Measurements from ENCODE around the gene RENBP. TPM values are rescaled to one million over a fixed set of nuclear protein-coding genes. Genes with fewer than 3 reads are reported as not detected.
A peak's percentile ranks its signal among the peaks of the same experiment; 100 is the strongest.
"Not testable (repeated sequence)": the region's sequence is repeated elsewhere in the genome, so short reads cannot be mapped to it uniquely, and the experiment has no call there.

The RENBP gene
- 8.6 TPM for total RNA-seq
- long read RNA-seq, partial matches to known transcripts = 0 of 2 reads
- long read RNA-seq, other reads (novel, unspliced or antisense) = 1 of 2 reads

DNA sequence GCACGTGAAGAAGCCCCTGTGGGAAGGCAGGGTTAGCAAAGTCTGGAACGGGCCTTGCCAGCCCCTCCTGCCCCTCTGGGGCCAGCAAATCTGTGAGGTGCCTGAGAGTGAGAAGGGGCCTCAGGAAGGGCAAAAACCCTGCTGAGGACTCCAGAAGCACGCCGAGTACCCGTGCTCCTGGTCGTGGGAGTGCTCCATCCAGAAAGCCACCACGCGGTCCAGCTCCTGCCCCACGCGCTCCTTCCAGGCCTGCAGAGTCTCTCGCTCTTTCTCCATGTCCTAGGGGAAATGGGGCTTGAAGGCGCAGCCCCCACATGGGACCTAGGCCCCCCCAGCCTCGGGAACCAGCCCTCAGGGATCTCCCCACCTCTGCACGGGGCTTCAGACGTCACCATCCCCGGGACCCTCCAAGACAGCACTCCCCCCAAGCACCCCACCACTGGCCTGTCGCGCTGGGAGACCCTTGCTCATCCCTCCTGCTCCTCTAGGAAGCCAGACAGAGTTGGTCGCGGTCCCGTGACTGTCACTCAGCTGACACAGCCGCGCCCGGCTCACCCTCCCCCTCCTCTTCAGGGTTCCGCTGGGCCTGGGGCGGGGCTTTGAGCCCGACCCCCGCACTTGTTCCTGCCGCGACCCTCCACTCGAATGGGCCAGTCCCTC, at the start of gene RENBP:
Gene RENBP (minus strand): TSS at position 504 of the 660 bp plus-strand sequence. CDS start 33 bp downstream, at position 471.
- intact Hi-C loops (cut with DNase I) = no loop called here
- peak; percentile 91 for DNase-seq (ENCODE audit: low spot score)

DNA sequence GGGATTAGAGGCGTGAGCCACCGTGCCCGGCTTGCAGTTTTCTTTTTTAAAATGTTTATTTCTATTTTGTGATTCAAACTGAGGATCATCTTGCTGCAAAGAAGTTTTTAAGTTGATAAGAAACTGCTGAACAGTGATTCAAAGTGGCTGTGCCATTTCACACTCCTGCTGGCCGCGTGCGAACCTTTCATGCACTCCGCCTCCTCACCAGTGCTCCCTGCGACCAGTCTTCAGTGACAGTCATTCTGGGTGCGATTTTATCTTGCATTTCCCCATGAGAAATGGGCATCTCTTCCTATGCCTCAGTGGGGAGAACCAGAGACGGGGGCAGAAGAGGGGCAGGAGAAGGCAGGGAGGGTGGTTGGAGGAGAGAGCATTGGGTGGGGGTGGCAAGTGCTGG, 49.5 kb upstream of the RENBP start:
- DNase-seq (ENCODE audit: low spot score) = no peak
- intact Hi-C loops (cut with DNase I) = no loop called here

DNA sequence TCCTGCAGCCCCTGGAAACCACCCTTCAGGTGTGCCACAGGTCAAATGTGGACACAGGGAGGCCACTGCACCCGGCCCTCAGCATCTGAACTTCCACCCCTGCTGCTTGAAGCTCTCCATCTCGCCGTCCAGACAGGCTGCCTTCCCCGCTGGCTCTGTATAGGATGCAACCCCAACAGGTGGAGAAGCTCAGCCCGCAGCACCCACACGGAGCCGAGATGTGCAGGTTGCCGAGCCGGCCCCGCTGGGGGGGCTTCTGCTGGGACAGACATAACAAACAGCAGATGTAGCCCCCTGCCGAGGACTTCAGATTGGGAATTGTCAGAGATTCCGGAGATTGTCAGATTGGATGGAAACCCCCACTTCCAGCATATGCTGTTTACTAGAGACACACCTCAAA, 48.6 kb upstream of the RENBP start:
- intact Hi-C loops (cut with DNase I) = no loop called here
- DNase-seq (ENCODE audit: low spot score) = no peak

DNA sequence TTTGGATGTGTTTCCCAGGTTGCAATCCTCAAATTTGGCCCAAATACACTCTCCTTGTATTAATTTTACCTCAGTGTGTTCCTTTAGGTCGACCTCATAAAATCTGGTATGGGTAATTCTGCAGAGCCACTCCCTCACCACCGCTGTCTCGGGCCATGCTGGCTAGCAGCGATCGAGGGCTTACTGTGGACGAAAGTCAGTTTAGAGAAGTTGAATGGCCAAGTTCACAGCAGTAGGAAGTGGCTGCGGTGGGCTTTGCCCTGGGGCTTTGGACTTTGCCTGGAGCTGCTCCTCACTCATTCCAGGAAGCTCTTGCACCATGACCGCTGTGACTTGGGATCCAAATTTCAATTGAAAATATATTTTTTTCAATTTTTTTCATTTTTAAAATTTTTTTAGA, 47.7 kb upstream of the RENBP start:
- no peak for DNase-seq (ENCODE audit: low spot score)
- intact Hi-C loops (cut with DNase I) = no loop called here

DNA sequence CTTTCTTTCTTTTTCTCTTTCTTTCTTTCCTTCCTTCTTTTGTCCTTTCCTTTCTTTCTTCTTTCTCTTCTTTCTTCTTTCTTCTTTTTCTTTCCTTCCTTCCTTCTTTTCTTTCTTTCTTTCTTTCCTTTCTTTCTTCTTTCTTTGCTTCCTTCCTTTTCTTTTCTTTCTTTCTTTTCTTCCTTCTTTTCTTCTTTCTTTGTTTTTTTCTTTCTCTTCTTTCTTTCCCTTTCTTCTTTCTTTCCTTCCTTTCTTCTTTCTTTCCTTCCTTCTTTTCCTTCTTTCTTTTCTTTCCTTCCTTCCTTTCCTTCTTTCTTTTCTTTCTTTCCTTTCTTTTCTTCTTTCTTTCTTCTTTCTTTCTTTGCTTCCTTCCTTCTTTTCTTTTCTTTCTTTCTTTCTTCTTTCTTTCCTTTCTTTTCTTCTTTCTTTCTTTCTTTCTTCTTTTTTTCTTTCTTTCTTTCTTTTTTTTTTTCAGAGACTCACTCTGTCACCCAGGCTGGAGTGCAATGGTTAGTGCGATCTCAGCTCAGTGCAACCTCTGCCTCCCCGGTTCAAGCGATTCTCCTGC, 46.7 kb upstream of the RENBP start:
- intact Hi-C loops (cut with DNase I) = no loop called here
- no peak for DNase-seq (ENCODE audit: low spot score)

DNA sequence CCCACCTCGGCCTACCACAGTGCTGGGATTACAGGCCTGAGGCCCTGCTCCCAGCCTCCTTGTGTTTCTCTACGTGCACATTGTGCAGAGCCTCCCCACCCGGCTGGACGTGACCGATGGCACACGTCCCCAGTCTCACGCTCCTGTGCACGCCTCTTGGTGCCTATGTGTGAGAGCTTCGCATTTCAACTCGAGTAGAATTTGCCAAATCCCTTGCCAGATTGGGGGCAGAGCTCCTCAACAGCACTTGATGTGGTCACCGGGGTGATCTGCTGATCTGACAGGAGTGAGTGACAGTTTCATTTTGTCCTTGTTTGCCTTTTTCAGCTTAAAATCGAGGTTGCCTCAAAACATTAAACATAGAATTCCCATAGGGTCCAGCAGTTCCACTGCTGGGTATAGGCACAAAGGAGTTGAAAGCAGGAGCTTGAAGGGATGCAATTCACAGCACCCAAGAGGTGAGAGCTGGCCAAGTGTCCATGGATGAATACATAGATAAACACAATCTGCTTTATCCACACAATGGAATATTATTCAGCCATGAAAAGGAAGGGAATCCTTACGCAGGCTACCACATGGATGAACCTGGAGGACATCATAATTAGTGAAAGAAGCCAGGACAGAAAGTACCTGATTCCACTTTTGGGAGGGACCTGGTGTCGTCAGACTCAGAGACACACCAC, 45.7 kb upstream of the RENBP start:
- intact Hi-C loops (cut with DNase I) = no loop called here

DNA sequence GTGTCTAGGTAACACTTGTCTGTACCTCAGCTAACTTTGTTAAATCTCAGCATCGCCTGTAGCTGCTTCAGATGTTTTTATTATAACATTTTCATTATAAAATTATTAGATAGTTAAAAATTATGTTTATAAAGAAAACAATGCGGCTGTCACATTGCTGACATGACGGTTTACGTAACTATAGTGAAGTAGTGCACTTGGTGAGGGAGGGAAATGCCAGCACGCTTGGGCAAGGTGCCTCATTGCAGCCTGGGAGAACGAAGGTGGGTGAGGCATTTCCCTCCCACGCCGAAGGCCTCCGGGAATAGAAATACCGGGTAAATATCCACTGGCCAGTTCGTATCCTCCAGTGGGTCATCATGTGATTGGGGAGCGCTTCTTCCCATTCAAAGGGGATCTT, 44.0 kb upstream of the RENBP start:
- no peak for DNase-seq (ENCODE audit: low spot score)
- intact Hi-C loops (cut with DNase I) = no loop called here

More for the DNA sequence above, 45.7 kb upstream of the RENBP start:
- DNase-seq (ENCODE audit: low spot score) = no peak

DNA sequence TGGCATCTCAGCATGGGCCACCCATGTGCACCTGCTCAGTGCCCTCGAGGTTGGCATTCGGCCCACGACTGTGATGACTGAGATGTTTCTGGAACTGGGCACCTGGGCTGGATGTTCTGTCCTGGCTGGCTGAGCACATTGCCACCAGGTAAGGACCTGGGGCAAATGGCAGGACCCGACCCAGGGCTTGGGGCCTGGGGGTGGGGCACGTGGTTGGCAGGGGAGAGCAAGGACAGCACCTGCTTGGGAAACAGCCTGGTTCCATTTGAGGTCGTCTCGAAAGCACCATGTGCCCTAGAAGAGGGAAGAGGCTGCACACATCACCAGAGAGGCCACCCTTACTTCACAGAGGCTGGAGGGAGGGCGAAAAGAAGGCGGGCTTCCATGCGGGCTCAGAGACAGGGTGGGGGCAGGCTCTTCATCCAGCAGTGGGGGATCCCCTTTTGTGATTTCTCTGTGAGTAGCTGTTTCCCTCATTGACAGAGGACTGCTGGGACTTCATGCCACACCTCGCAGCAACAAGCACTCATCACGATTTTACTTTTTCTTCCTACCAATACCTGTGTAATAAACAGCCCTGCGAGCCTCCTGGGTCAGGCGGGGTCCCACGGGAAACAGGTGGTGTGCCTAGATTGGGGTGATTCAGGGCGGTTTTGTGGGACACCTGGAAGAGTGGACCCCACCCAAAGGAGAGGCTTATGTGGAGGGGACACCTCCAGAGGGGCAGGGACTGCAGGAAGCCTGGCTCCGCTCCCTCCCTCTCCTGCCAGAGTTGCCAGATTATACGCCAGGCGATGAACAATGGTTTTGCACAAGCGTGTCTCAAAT, 40.1 kb upstream of the RENBP start:
- no peak for DNase-seq (ENCODE audit: low spot score)
- intact Hi-C loops (cut with DNase I) = no loop called here

DNA sequence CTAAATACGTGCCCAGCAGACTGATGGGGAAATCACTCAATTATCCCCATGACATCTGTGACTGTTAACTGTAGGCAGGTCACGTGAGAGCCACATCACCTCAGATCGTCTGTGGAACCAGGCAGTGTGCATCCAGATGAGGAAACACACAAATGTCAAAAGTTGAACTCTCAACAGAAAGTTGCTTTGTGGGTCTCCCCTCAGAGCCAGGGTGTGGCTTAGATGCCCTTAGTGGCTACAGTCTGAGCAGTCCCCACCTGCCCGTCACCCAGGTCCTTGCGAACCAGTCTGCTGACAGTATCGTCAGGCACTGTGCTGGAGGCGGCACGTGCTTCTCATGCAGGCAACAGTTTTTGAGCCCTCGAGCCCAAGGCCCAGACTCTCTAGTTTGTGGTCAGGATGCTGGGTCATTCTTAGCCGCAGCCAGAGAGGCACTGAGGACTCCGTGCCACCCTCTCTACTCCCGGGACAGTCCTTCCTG, 38.9 kb upstream of the RENBP start:
- DNase-seq (ENCODE audit: low spot score) = no peak

DNA sequence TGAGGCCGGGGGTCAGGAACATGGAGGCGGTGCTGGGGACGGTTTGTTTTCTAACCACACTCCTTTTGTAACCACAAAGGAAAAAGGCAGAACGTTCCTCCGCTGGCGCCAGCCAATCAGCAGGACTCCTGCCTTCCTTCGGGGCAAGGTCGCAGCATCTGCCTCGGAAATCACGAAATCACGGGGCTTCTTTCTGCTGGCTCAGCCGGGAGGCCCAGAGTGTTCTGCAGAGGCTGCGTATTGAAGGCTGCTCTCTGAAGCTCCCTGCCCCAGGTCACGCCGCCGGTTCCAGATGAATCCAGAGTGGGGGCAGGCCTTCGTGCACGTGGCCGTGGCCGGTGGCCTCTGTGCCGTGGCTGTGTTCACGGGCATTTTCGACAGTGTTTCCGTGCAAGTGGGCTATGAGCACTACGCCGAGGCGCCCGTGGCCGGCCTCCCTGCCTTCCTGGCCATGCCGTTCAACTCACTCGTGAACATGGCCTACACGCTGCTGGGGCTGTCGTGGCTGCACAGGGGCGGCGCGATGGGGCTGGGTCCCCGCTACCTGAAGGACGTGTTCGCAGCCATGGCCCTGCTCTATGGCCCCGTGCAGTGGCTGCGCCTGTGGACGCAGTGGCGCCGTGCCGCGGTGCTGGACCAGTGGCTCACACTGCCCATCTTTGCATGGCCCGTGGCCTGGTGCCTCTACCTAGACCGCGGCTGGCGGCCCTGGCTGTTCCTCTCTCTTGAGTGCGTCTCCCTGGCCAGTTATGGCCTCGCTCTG, 37.5 kb upstream of the RENBP start:
- intact Hi-C loops (cut with DNase I) = no loop called here
- DNase-seq (ENCODE audit: low spot score) = no peak

More for the DNA sequence above, 38.9 kb upstream of the RENBP start:
- intact Hi-C loops (cut with DNase I) = no loop called here

DNA sequence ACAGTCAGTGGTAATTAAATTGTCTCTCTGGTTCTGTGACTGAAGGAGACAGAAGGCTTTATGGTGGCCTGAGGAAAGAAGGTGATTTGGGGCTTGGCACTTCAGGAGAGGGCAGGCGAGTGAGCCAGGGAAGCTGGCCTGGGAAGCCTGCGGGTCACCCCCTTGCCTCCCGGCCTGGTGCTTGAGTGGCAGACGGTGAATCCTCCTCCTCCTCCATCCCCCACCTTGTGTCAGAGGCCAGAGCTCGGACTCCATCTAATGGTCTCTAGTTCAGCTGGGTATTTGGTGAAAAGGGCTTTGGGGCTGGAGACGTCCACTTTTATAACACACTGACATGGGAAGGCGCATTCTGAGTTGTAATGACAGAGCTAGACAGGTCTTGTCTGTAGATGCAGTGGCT, 36.8 kb upstream of the RENBP start:
- DNase-seq (ENCODE audit: low spot score) = no peak
- intact Hi-C loops (cut with DNase I) = no loop called here

DNA sequence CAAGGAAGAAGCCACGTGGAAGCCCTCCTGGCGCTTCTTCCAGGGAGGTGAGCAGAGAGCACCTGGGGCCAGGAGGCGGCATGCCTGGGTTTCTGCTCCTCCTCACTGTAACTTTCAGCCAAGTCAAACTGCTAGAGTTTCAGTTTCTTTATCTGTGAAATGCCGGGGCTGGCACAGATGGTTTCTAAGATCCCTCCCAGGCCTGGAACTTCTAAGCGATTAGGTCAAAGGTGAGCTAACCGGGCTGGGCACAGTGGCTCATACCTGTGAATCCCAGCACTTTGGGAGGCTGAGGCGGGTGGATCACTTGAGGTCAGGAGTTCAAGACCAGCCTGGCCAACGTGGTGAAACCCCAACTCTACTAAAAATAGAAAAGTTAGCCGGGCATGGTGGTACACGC, 36.0 kb upstream of the RENBP start:
- intact Hi-C loops (cut with DNase I); DNase-seq (ENCODE audit: low spot score): not testable (repeated sequence)

DNA sequence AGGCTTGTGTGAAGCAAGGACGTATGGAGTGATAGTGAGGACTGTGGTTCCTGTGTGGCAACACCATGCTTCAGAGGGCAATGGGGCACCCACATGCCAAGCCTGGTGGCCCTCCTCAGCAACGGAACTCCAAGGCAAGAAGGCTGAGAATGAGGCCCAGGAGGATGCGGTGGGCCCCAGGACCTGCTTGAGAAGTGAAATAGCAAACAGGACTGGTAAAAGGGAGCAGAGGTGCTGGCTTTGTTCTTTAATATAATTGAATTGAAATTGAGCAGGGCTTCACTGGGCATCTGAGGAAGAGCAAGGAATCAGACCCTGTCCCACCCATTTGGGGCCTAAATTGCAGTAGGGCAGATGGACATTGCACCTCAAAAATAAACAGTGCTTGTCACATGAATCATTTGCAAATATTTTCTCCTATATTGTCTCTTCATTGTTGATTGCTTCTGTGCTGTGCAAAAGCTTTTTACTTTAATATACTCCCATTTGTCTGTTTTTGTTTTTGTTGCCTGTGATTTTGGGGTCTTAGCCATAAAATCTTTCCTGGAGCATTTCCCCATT, 30.4 kb upstream of the RENBP start:
- intact Hi-C loops (cut with DNase I) = loop anchor here (10.0 kb wide), 1 partner anchor 400 kb away; the partner anchor contains the start of genes EMD and FLNA
- no peak for DNase-seq (ENCODE audit: low spot score)

DNA sequence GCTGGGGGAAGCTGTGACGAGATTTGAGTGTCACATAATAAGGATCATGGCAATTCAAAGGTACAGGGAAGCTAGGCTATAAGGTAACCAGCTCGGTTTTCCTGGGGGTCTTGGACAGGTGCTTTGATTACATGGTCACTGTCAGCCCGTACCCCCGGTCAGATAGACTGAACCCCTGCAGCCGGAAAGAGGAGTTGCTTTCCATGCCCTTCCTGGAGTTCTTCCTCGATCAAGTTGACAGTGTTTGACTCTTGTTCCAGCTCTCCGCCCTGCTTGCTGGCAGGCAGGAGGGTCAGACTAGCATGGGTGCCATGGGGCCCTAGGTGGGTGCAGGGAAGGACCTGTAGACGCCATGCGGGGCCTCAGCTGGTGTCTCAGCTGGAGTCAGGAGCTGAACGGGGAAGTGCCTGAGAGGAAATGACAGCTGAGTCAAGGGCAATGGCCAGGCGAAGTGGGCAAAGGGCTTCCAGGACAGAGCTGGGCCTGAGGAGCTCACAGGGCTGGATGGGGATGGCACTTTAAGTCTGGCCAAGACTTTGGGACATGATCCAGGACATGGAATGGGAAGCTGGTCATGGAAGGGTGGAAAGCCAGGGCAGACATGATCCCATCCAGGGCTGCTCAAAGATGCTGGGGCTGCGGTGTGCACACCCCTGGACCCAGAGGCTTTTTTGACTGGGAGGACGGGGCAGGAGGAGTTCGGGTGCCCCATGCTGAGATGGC, 29.7 kb upstream of the RENBP start:
- DNase-seq (ENCODE audit: low spot score) = no peak
- intact Hi-C loops (cut with DNase I) = loop anchor here (10.0 kb wide), 1 partner anchor 401 kb away; the partner anchor contains the start of genes EMD and FLNA

DNA sequence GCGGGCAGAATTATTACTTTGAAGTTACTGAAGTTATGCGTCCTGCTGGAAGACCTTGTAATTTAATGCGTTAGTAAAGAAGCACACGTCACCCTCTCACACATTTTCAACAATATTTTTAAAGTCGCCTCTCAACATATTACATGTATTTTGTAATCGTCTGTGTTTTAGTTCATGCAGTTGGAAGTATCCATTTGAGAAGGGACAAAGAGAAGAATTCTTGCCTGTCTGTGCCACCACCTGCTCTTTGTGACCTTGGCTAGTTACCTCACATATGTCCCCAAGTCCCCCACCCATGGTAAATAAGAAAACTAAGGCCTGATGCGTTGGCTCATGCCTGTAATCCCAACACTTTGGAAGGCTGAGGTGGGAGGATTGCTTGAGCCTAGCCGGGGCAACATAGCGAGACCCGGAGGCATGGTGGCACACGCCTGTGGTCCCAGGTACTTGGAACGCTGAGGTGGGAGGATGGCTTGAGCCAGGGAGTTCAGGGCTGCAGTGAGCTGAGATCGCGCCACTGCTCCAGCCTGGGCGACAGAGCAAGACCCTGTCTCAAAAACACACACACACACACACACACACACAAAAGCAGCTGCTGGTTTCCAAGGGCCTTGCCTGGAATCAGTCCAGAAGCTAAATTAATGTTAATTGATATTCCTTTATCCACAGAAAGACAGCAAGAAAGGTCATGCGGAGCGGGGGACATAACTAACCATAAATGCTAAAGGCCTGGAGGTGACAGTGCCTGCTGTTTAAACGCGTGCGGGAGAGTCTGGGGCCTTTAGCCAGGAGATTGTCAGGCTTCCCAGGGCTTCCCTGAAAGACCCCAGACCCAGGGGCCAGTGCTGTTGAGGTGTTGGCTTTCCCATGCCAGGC, 28.9 kb upstream of the RENBP start:
- intact Hi-C loops (cut with DNase I) = loop anchor here (10.0 kb wide), 1 partner anchor 401 kb away; the partner anchor contains the start of genes EMD and FLNA
- DNase-seq (ENCODE audit: low spot score) = no peak

DNA sequence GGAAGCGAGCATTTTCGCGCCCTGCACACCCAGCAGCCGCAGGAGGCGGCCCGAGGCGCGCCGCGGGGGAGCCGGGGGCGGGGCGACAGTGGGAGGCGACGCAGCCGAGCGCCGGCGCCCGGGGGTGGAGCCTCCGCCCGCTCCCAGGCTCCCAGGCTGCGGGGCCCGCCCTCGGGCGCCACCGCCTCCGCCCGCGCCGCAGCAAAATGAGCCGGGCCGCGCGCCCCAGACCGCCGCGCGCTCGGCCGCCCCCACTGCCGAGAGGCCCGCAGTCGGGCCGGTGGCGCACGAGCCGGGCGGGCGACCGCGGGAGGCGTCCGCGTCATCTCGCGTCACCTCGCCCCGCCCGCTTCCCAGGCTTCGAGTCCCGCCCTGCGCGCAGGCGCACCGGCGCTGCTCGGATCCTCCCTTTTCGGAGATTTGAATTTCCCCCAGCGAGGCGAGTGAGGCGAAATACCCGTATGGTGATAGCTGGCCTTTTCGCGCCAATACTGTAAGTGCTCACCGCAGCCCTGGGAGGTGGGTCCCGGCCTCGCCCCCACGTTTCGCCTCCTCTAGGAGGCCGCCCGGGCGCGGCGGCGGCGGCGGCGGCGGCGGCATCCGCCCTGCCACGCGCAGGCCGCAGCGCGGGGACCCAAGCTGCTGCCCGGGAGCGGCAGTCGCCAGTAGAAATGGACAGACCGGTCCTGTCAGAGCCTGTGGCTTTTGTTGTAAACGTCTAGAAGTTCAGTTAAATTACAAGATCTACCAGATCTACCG, 28.1 kb upstream of the RENBP start, which contains the start of gene TMEM187:
Gene TMEM187 (plus strand): TSS at position 387 of the 759 bp plus-strand sequence. CDS start 9,309 bp downstream, outside the sequence.
- intact Hi-C loops (cut with DNase I) = loop anchor here (10.0 kb wide), 1 partner anchor 402 kb away; the partner anchor contains the start of genes EMD and FLNA
- peak; percentile 95 for DNase-seq (ENCODE audit: low spot score)
